ENCODE data around the gene PCP2.

- TF ChIP-seq TAF1 (IDR thresholded peaks at IDR 0.05; ENCODE audit: low read depth, low read length) (no peak), POLR2A (IDR thresholded peaks at IDR 0.05; ENCODE audit: low read depth, low read length) (no peak), POLR2AphosphoS5 (IDR thresholded peaks at IDR 0.05; ENCODE audit: low read depth, low read length) (no peak), PAX5 (IDR thresholded peaks at IDR 0.05; ENCODE audit: insufficient read depth, low read length, severe bottlenecking) (no peak), SPI1 (IDR thresholded peaks at IDR 0.05; ENCODE audit: low read depth, low read length) (no peak), POU2F2 (IDR thresholded peaks at IDR 0.05; ENCODE audit: low read depth, low read length) (no peak)
These were observed 947 bp downstream of the PCP2 start for GRCh38 chr19:7632340-7633203.

Data from GM12891 (cell line).